ENCODE measurements around the gene PARD3B.

Gene PARD3B

DNA sequence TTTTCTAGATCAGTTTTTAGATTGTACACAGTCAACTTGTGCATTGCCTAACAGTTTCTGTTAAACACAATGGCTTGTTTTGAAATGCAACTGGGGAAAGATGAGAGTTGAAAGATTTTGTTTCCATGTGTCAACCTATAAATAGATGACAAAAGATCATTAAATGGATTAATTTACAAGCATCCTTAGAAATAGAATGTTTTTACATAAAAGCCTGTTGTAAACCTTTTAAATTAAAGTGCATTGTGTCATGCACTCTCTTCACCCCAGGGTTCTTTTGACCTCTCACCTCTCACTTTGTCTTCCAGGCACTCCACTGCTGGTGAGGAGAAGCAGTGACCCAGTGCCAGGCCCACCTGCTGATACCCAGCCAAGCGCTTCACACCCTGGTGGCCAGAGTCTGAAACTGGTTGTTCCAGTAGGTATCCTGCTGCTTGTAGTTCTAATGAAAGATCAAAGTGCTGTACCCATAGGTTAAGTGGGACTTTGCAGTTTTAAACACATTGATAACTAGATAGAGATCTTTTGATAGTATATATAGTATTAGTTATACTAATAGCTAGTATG, 502.1 kb downstream of the PARD3B start:
- TF ChIP-seq CTCF (IDR thresholded peaks at IDR 0.05; ENCODE audit: poor library complexity, severe bottlenecking), result no peak
- no peak overlapping the region for H3K4me3 ChIP-seq (ENCODE audit: severe bottlenecking)
- ATAC-seq (ENCODE audit: low read depth), result no peak
- no peak for DNase-seq (ENCODE audit: low spot score)
- H3K27me3 ChIP-seq (ENCODE audit: insufficient read depth, poor library complexity, severe bottlenecking), result no peaks in the 10 kb centered on the region
- H3K4me1 ChIP-seq (ENCODE audit: insufficient read depth, poor library complexity, severe bottlenecking), result no peaks in the 10 kb centered on the region
- H3K9me3 ChIP-seq (ENCODE audit: severe bottlenecking), result no peaks in the 10 kb centered on the region
- H3K27ac ChIP-seq (ENCODE audit: poor library complexity, severe bottlenecking), result no peak overlapping the region
- no peaks in the 10 kb centered on the region for H3K36me3 ChIP-seq (ENCODE audit: low read depth)

- DNase-seq (ENCODE audit: low spot score), result no peak
Observed at GRCh38 chr2:205051417-205051816, 506.1 kb downstream of the PARD3B start.

DNA sequence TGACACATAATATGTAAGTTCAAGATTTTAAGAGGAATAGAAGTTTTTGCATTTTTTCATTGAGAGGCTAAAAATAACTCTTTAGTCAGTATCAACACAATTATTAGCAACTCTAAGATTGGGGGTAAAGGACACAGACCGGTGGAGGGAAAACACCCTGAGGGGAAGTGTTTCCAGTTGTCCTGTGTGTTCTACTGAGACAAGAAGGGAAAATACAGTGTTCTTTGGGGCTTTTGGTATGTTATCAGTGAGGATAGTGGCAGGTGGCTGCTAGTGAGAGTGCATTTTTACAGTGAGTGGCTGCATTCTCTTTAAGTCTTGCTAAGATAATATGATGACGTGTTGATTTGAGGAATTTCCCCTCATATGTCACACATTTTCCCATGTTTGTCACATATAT, 507.5 kb downstream of the PARD3B start:
- Histone ChIP-seq H3K4me3 (ENCODE audit: severe bottlenecking) (no peak overlapping the region), H3K27me3 (ENCODE audit: insufficient read depth, poor library complexity, severe bottlenecking) (no peaks in the 10 kb centered on the region), H3K36me3 (ENCODE audit: low read depth) (no peaks in the 10 kb centered on the region), H3K4me1 (ENCODE audit: insufficient read depth, poor library complexity, severe bottlenecking) (no peaks in the 10 kb centered on the region), H3K9me3 (ENCODE audit: severe bottlenecking) (no peaks in the 10 kb centered on the region), H3K27ac (ENCODE audit: poor library complexity, severe bottlenecking) (no peak overlapping the region)
- no peak for DNase-seq (ENCODE audit: low spot score)
- no peak for ATAC-seq (ENCODE audit: low read depth)
- no peak for TF ChIP-seq CTCF (IDR thresholded peaks at IDR 0.05; ENCODE audit: poor library complexity, severe bottlenecking)

More at GRCh38 chr2:205051417-205051816, 506.1 kb downstream of the PARD3B start:
- TF ChIP-seq CTCF (IDR thresholded peaks at IDR 0.05; ENCODE audit: poor library complexity, severe bottlenecking), result no peak
- Histone ChIP-seq H3K27ac (ENCODE audit: poor library complexity, severe bottlenecking) (no peak overlapping the region), H3K27me3 (ENCODE audit: insufficient read depth, poor library complexity, severe bottlenecking) (no peaks in the 10 kb centered on the region), H3K9me3 (ENCODE audit: severe bottlenecking) (no peaks in the 10 kb centered on the region), H3K4me3 (ENCODE audit: severe bottlenecking) (no peak overlapping the region), H3K4me1 (ENCODE audit: insufficient read depth, poor library complexity, severe bottlenecking) (no peaks in the 10 kb centered on the region), H3K36me3 (ENCODE audit: low read depth) (no peaks in the 10 kb centered on the region)
- no peak for ATAC-seq (ENCODE audit: low read depth)

DNA sequence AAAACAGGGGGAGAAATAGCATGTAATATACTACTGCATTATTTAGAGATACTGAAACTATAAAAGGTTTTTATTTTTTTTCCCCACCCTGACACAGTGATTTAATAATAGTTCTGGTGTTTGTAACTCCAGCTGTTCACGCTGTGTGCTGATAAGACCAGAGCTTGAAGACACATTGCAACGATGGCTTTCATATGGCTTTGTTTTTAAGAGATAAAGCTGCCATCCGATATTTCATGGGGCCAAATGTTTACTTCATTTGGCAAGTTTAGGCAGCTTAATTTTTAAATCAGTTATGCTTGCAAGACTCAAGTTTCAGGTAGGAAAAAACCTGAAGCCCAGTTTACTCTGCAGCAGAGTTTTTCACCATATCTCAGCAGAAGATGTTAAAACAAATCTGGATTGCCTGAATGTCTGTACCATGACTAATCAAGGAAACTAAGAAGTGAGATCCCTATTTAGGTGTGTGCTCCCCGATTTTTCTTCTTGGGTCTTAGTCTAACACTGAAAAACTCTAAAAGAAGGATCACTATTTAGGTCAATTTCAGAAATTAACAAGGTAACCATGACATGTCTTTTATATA, 508.6 kb downstream of the PARD3B start:
- TF ChIP-seq CTCF (IDR thresholded peaks at IDR 0.05; ENCODE audit: poor library complexity, severe bottlenecking), result no peak
- no peak overlapping the region for H3K27ac ChIP-seq (ENCODE audit: poor library complexity, severe bottlenecking)
- H3K4me1 ChIP-seq (ENCODE audit: insufficient read depth, poor library complexity, severe bottlenecking), result peaks cover 3% of the 10 kb centered on the region
- no peak for ATAC-seq (ENCODE audit: low read depth)
- H3K27me3 ChIP-seq (ENCODE audit: insufficient read depth, poor library complexity, severe bottlenecking), result no peaks in the 10 kb centered on the region
- H3K36me3 ChIP-seq (ENCODE audit: low read depth), result no peaks in the 10 kb centered on the region
- H3K4me3 ChIP-seq (ENCODE audit: severe bottlenecking), result no peak overlapping the region
- DNase-seq (ENCODE audit: low spot score), result no peak
- H3K9me3 ChIP-seq (ENCODE audit: severe bottlenecking), result no peaks in the 10 kb centered on the region

- no peak for DNase-seq (ENCODE audit: low spot score)
- H3K9me3 ChIP-seq (ENCODE audit: severe bottlenecking), result no peaks in the 10 kb centered on the region
- ATAC-seq (ENCODE audit: low read depth), result no peak
Observed at GRCh38 chr2:205054789-205055188, 509.5 kb downstream of the PARD3B start.

More at GRCh38 chr2:205054789-205055188, 509.5 kb downstream of the PARD3B start:
- Histone ChIP-seq H3K4me3 (ENCODE audit: severe bottlenecking) (no peak overlapping the region), H3K36me3 (ENCODE audit: low read depth) (no peaks in the 10 kb centered on the region), H3K27me3 (ENCODE audit: insufficient read depth, poor library complexity, severe bottlenecking) (no peaks in the 10 kb centered on the region), H3K27ac (ENCODE audit: poor library complexity, severe bottlenecking) (no peak overlapping the region), H3K4me1 (ENCODE audit: insufficient read depth, poor library complexity, severe bottlenecking) (peaks cover 3% of the 10 kb centered on the region)
- no peak for TF ChIP-seq CTCF (IDR thresholded peaks at IDR 0.05; ENCODE audit: poor library complexity, severe bottlenecking)
